Sciatic nerve (tissue), 2 donors: ENCODE measurements around the gene PCDHA12. TPM values are rescaled to one million over a fixed set of nuclear protein-coding genes. Genes with fewer than 3 reads are reported as not detected.
A peak's percentile ranks its signal among the peaks of the same experiment; 100 is the strongest.

Experiments
- ATAC-seq: fragments of 200-7000 bp; cut with Tn5 transposase; one replicate; pipeline ENCODE4 v1.9.1; 2020; ENCODE audit warnings: mild to moderate bottlenecking, moderate library complexity
- DNase-seq: peaks from one replicate; pipeline ENCODE4 v3.0.0-alpha.2; 2020; ENCODE audit warnings: low spot score
- intact Hi-C: fragments of 100-400 bp; cut with DNase I; formaldehyde crosslinking; loops from one replicate; pipeline ENCODE4 v1.14.2; 2022
- total RNA-seq: library from RNA; stranded (reverse); fragmentation: NEBNext Ultra II Directional; extraction: Animal tissue kit (Norgen Biotek cat#: 25700); gene quantifications from one replicate; pipeline ENCODE4 v1.2.1, GENCODE V29; 2021
- donor health status: DM: no; HTN: no; CAD: no.
- donor health status: DM: no; HTN: no; CAD: no.

PCDHA12 gene
- total RNA-seq, 1 donor from 2014 or later = 5.8 TPM

GRCh38 chr5:140925806-140926442 lies 50.8 kb downstream of the PCDHA12 start, which contains the start of gene PCDHAC1:
Gene PCDHAC1 (plus strand): TSS chr5:140926299. CDS start chr5:140926893, 594 bp downstream.
- intact Hi-C loops = no loop called here
- peak; percentile 64 for ATAC-seq
- DNase-seq = no peak

DNA sequence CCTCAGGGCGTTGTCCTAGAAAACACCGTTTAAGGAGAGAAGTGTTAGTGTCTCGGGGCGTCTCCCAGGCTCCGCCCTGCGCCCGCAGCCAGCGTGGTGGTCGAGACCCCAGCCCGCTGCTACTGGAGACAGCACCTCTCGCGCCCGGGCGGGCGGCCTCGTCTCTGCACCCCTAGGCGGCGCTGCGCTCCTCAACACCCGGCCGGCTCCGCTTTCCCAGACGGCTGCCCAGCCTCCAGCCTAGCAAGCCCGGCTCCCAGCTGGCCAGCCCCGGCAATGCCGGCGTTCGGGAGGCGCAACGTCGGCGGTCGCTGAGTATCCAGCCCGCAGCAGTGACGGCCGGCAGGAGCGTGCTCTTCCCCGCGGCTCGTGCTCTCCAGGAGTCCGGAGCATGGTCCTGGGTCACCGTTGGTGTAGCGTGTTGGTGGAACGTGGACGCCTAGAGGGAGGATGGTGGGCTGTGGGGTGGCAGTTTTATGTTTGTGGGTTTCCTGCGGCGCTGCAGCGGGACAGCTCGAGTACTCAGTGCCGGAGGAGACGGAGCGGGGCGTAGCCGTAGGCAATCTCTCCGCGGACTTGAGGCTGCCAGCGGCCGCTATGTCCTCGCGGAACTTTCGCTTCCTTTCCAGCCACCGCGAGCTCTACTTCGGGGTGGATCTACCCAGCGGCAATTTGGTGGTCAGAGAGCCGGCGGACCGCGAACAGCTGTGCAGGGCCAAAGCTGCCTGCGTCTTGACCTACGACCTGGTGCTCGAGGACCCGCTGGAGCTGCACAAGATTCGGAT lies 51.5 kb downstream of the PCDHA12 start:
- ATAC-seq (peak; percentile 89), DNase-seq (peak; percentile 83)
- intact Hi-C loops = no loop called here

- DNase-seq (no peak), ATAC-seq (no peak)
- intact Hi-C loops = no loop called here
These were observed 52.1 kb downstream of the PCDHA12 start for GRCh38 chr5:140927228-140927573.

Other genes starting within 250 kb of the PCDHA12 start
- 107 TPM for gene CD14, start 242.1 kb upstream of the PCDHA12 start, total RNA-seq
- 20.1 TPM for gene TMCO6, start 235.9 kb upstream of the PCDHA12 start, total RNA-seq
- gene NDUFA2, start 227.7 kb upstream of the PCDHA12 start, total RNA-seq = 39.8 TPM
- gene IK, start 227.5 kb upstream of the PCDHA12 start, total RNA-seq = 89.6 TPM
- gene WDR55, start 210.4 kb upstream of the PCDHA12 start, total RNA-seq = 16.0 TPM
- gene DND1, start 201.7 kb upstream of the PCDHA12 start, total RNA-seq = 1.4 TPM
- 43.3 TPM for gene HARS1, start 183.9 kb upstream of the PCDHA12 start, total RNA-seq
- 27.1 TPM for gene HARS2, start 183.9 kb upstream of the PCDHA12 start, total RNA-seq
- 36.9 TPM for gene ZMAT2, start 174.9 kb upstream of the PCDHA12 start, total RNA-seq
- gene PCDHA1, start 89.2 kb upstream of the PCDHA12 start, total RNA-seq = not detected
- gene PCDHA2, start 80.5 kb upstream of the PCDHA12 start, total RNA-seq = 0.13 TPM
- 0.71 TPM for gene PCDHA3, start 74.3 kb upstream of the PCDHA12 start, total RNA-seq
- gene PCDHA4, start 68.2 kb upstream of the PCDHA12 start, total RNA-seq = 0.85 TPM
- gene PCDHA5, start 53.7 kb upstream of the PCDHA12 start, total RNA-seq = 0.27 TPM
- gene PCDHA6, start 47.3 kb upstream of the PCDHA12 start, total RNA-seq = 0.76 TPM
- 0.45 TPM for gene PCDHA7, start 41.0 kb upstream of the PCDHA12 start, total RNA-seq
- gene PCDHA8, start 34.1 kb upstream of the PCDHA12 start, total RNA-seq = 0.40 TPM
- gene PCDHA9, start 26.9 kb upstream of the PCDHA12 start, total RNA-seq = 0.45 TPM
- gene PCDHA10, start 19.4 kb upstream of the PCDHA12 start, total RNA-seq = 2.9 TPM
- 1.4 TPM for gene PCDHA11, start 6.4 kb upstream of the PCDHA12 start, total RNA-seq
- 0.85 TPM for gene PCDHA13, start 6.8 kb downstream of the PCDHA12 start, total RNA-seq
- 0.71 TPM for gene PCDHAC1, start 51.0 kb downstream of the PCDHA12 start, total RNA-seq
- gene PCDHAC2, start 91.2 kb downstream of the PCDHA12 start, total RNA-seq = 2.4 TPM
- 0.09 TPM for gene PCDHB1, start 176.1 kb downstream of the PCDHA12 start, total RNA-seq
- 3.8 TPM for gene PCDHB2, start 219.3 kb downstream of the PCDHA12 start, total RNA-seq
- gene PCDHB3, start 225.2 kb downstream of the PCDHA12 start, total RNA-seq = 4.5 TPM
- gene PCDHB4, start 246.5 kb downstream of the PCDHA12 start, total RNA-seq = 12.2 TPM